Activated CD8-positive, alpha-beta memory T cell treated with anti-CD3 and anti-CD28 coated beads, Interleukin-2, amount 50 U/mL, for 4 hours (primary cell): ENCODE results near the gene NYAP1.
A peak's percentile ranks its signal among the peaks of the same experiment; 100 is the strongest.
"Not testable (repeated sequence)": the region's sequence is repeated elsewhere in the genome, so short reads cannot be mapped to it uniquely, and the experiment has no call there.

Experiments
- DNase-seq: peaks from one replicate; pipeline ENCODE4 v3.0.0-alpha.2; 2020

Gene NYAP1

DNA sequence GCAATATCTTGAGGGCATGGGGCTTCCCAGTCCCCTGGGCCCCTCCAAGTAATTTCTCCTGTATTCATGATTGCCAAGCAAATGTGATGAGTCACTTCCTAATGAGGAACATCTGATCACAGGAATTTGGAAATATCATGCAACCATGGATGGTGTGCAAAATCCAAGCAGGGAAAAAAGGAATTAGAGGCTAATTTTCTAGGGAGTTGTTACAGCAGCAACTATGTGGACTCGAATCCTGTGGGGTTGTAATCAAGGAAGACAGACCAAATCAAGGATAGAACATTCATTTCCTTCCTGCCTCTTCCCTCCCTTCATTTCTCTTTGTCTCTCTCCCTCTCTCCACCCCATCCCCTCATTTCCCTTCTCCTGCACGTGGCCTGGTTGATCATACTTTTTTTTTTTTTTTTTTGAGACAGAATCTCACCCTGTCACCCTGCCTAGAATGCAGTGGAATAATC lies 31.4 kb downstream of the NYAP1 start:
- no peak for DNase-seq

DNA sequence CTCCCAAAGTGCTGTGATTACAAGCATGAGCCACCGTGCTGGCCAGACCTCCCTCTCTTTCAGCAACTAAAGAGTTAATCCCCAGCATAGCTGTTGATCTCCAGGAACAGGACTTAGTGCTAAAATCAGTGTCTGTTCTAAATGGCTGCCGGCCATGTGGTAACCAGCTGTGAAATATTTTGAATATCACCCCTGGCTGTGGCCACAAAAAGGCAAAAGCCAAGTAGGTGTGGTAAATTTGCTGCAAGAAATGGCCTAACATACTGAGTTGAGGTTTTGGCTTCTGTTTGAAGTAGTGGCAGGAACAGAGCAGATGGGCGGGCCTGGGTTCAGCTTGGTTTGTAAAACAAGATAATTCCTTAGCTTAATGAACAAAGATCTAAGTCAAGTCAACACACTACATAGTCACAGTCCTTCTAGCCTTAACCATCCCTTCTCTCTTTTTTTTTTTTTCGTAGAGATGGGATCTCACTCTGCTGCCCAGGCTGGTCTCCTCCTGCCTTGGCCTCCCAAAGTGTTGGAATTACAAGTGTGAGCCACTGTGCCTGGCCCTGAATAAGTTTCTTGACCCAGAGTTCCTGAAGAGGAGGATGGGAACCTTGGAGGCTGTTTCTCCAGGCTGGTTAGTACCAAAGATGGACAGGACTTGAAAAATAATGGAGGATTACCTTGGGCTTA lies 32.5 kb downstream of the NYAP1 start:
- DNase-seq: peak; percentile 30

DNA sequence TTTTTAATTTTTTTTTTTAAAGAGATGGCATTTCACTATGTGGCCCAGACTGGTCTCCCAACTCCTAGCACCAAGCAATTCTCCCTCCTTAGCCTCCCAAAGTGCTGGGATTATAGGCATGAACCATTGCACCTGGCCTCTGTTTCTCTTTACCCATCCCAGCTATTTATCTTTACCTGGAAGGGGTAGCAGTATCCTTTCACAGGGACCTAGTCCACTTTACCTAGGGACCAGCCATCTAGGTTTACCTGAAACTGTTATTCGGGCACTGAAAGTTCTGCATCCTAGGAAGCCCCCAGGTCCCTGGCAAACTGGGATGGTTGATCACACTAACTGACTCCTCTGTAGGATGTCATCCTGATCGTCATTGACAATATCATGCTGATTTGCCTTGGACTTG lies 33.6 kb downstream of the NYAP1 start:
- DNase-seq: no peak

DNA sequence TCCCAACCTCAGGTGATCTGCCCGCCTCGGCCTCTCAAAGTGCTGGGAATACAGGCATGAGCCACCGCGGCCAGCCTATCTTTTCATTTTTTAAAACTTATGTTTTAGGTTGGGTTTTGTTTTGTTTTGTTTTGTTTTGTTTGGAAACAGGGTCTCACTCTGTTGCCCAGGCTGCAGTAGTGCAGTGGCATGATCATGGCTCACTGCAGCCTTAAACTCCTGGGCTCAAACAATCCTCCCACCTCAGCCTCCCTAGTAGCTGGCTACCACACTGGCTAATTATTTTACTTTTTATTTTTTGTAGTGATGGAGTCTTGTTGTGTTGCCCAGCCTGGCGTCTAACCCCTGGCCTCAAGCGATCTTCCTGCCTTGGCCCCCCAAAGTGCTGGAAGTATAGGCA lies 35.9 kb downstream of the NYAP1 start:
- no peak for DNase-seq

GRCh38 chr7:100520138-100520537 lies 36.4 kb downstream of the NYAP1 start:
- DNase-seq: no peak

- no peak for DNase-seq
These were observed 37.3 kb downstream of the NYAP1 start for GRCh38 chr7:100521076-100521475.

DNA sequence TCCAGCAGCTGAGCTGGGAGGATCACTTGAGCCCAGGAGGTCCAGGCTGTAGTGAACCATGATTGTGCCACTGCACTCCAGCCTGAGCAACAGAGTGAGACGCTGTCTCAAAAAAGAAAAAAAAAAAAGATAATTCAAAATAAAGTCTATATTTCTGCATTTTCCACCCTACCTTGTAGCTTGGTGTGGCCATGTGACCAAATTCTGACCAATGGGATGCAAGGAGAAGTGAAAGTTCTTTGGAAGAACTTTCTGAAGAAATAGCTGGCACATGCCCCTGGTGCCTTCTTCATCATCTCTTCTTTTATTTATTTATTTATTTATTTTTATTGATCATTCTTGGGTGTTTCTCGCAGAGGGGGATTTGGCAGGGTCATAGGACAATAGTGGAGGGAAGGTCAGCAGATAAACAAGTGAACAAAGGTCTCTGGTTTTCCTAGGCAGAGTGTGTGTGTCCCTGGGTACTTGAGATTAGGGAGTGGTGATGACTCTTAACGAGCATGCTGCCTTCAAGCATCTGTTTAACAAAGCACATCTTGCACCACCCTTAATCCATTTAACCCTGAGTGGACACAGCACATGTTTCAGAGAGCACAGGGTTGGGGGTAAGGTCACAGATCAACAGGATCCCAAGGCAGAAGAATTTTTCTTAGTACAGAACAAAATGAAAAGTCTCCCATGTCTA lies 38.3 kb downstream of the NYAP1 start:
- DNase-seq: not testable (repeated sequence)

DNA sequence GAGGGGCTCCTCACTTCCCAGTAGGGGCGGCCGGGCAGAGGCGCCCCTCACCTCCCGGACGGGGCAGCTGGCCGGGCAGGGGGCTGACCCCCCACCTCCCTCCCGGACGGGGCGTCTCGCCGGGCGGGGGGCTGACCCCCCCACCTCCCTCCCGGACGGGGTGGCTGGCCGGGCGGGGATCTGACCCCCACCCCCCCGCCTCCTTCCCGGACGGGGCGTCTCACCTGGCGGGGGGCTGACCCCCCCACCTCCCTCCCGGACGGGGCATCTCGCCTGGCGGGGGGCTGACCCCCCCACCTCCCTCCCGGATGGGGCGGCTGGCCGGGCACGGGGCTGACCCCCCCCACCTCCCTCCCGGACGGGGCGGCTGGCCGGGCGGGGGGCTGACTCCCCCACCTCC lies 39.5 kb downstream of the NYAP1 start:
- DNase-seq: not testable (repeated sequence)

DNA sequence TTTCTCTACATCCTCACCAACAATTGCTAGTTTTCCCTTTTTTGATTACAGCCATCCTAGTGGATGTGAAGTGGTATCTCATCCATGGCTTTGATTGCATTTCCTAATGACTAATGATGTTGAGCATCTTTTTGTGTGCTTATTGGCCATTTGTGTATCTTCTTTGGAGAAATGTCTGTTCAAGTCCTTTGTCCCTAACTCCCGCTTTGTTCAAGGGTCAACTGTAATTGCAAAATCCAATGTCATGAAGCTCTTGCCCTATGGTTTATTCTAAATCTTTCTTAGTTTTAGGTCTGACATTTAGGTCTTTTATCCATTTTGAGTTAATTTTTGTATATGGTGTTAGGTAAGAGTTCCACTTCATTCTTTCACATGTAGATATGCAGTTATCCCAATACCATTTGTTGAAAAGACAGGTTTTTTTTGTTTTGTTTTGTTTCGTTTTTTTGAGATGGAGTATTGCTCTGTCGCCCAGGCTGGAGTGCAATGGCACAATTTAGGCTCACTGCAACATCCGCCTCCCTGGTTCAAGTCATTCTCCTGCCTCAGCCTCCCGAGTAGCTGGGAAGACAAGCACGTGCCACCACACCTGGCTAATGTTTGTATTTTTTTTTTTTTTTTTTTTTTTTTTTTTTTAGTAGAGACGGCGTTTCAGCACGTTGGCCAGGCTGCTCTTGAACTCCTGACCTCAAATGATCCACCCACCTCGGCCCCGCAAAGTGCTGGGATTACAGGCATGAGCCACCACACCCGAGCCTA lies 44.6 kb downstream of the NYAP1 start:
- not testable (repeated sequence) for DNase-seq

GRCh38 chr7:100532165-100533022 lies 48.7 kb downstream of the NYAP1 start:
- DNase-seq: no peak

- not testable (repeated sequence) for DNase-seq
These were observed 52.3 kb downstream of the NYAP1 start for GRCh38 chr7:100535982-100536381.

- DNase-seq: not testable (repeated sequence)
These were observed 53.0 kb downstream of the NYAP1 start for GRCh38 chr7:100536695-100537094.

DNA sequence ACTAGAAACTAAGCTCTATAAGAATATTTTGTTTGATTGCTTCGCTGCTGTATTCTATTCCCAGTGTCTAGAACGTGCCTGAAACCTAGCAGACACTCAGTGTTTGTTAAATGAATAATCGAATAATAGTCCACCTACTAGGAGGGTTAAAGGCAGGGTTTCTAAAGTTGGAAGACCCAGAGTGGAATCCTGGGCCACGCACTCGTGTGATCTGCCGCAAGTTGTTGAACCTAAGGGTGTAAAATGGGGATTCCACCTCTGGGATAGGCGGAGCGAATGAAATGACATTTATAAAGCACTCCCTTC lies 54.6 kb downstream of the NYAP1 start:
- no peak for DNase-seq

DNA sequence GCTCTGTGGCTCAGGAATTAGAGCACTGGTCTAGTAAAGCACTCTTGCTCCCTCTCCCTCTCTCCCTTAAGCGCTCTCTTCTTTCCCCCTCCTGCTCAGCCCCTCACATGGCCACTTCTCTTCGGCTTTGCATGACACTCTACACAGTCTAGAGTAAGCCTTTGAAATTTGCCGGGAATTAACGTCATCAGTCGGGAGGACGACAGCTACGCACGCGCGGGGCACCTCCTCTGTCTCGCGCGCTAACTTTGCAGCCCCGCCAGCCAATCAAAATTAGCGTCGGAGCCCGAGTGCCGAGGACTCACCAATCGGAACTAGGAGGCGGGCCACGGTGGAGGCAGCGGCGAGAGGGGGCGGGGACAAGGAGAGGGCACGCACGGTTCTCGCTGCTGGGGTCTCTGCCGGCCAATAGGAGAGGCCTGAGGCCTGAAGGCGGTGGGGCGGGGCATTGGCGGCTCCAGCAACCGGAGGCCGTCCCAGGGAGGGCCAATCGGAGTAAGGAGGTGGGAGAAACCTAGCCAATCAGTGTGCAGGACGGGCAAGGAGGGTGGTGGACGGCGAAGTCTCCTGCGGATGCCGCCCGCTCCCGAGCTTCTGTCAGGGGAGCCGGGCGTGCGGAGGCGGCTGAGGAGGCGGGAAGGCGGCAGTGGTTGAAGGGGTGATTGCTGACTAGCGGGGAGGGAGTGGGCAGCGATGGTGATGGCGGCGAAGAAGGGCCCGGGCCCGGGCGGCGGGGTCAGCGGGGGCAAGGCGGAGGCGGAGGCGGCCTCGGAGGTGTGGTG lies 55.1 kb downstream of the NYAP1 start, which contains the start of gene AGFG2:
Gene AGFG2, plus strand, starts transcription at position 550 of the 782 bp plus-strand sequence. Its CDS starts 144 bp downstream, at position 694.
- peak; percentile 100 for DNase-seq

- no peak for DNase-seq
These were observed 55.8 kb downstream of the NYAP1 start for GRCh38 chr7:100539436-100540006.

GRCh38 chr7:100540073-100540723 lies 56.5 kb downstream of the NYAP1 start:
- DNase-seq: no peak

DNA sequence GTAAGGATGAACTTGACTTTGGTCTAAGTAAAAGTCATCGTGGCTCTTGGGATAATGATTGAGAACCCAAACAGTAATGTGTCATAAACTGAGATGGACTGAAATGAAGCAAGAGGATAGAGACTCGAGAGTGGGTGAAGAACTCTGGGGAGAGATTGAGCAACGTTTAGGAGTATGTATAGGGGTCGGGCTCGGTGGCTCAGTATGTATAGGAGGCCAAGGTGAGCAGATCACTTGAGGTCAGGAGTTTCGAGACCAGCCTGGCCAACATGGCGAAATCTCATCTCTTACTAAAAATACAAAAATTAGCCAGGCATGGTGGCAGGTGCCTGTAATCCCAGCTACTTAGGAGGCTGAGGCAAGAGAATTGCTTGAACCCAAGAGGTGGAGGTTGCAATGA lies 57.6 kb downstream of the NYAP1 start:
- DNase-seq: not testable (repeated sequence)

DNA sequence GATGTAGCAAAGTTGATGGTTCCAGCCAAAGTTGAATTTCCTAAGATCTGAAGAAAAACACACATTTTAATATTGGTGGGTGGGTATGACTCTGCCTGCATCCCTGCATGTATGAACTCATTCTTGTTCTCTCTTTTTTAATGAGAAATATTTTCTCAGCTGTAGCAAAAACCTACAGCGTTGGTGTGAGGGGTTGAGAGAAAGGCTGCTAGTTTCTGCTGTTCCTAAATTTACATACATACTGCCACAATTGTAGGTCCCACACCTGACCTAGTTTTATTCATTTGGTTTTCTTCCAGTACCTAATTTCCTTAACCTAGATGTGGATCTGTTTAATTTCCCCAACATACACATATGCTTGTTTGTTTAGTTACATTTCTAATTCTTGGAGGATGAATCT lies 59.9 kb downstream of the NYAP1 start:
- DNase-seq: no peak

GRCh38 chr7:100544386-100544785 lies 60.7 kb downstream of the NYAP1 start:
- DNase-seq: no peak
